GM23338 (cell line): ENCODE data around the gene OGN.

Source experiments
- CREB1 ChIP-seq: fragments of 250-450 bp; sonication (Bioruptor Pico); IDR thresholded peaks from 2 replicates; pipeline ENCODE4 v1.5.0; 2020; ENCODE audit warnings: low read depth, mild to moderate bottlenecking, moderate library complexity
- CTCF ChIP-seq, 2 experiments: fragments of 200-600 bp in 1 of 2; sonication (generic) in 1 of 2; conservative IDR thresholded peaks; 2 replicates each; pipeline versions ENCODE4 v1.5.1 to v1.6.1; 2016 to 2017; ENCODE audit warnings: antibody characterized with exemption in 2 of 2, low read depth in 2 of 2, mild to moderate bottlenecking in 2 of 2, moderate library complexity in 1 of 2
- EZH2 ChIP-seq: fragments of 200-600 bp; sonication (generic); IDR thresholded peaks from one replicate; pipeline ENCODE4 v1.8.0; 2017; ENCODE audit warnings: antibody characterized with exemption, mild to moderate bottlenecking, low read depth; ENCODE audit not compliant: unreplicated experiment
- EZH2phosphoT487 ChIP-seq: fragments of 200-600 bp; sonication (generic); IDR thresholded peaks from one replicate; pipeline ENCODE4 v1.8.1; 2018; ENCODE audit warnings: antibody characterized with exemption; ENCODE audit not compliant: unreplicated experiment
- NANOG ChIP-seq: IDR thresholded peaks from 2 replicates; pipeline ENCODE4 v1.6.1; 2016; ENCODE audit warnings: antibody characterized with exemption, borderline replicate concordance
- POLR2AphosphoS5 ChIP-seq: IDR thresholded peaks from 2 replicates; pipeline ENCODE4 v1.6.1; 2016; ENCODE audit warnings: antibody characterized with exemption, low read depth
- REST ChIP-seq: IDR thresholded peaks from one replicate; pipeline ENCODE4 v1.6.1; 2018; ENCODE audit warnings: antibody characterized with exemption; ENCODE audit not compliant: unreplicated experiment
- STAT1 ChIP-seq: IDR thresholded peaks from one replicate; pipeline ENCODE4 v1.6.1; 2016; ENCODE audit warnings: antibody characterized with exemption; ENCODE audit not compliant: unreplicated experiment
- ZNF114 ChIP-seq: fragments of 250-450 bp; sonication (Bioruptor Pico); IDR thresholded peaks from 2 replicates; pipeline ENCODE4 v1.5.0; 2020; ENCODE audit warnings: mild to moderate bottlenecking, moderate library complexity
- TF ChIP-seq, protein P1 (sequence below): fragments of 250-450 bp; sonication (Bioruptor Pico); IDR thresholded peaks from 2 replicates; pipeline ENCODE4 v1.5.0; 2020; ENCODE audit warnings: mild to moderate bottlenecking, moderate library complexity

DNA sequence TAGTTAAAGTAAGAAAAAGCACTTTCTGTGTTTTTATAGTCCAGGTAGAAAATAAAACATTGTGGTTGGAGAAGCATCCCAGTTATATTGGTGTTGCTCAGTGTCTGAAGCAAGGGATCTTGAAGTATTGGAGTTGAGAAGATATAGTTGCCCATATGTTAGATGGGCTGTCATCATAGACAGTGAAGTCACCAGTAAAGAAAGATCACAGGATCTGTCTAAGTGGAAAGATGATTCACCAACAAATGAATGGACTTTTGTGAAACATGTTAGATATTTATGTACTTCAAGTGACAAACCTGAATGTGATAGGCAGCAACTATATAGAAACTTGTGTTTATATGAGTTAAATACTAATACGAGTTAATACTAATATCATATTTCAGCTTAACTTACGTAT lies 11.7 kb downstream of the OGN start:
- TF ChIP-seq STAT1 (no peak), CTCF (conservative IDR thresholded peaks at IDR 0.05; ENCODE audit: low read depth in 2 of 2) (no peak), EZH2 (no peak), POLR2AphosphoS5 (no peak), CREB1 (CRISPR knock-in tag) (no peak), EZH2phosphoT487 (no peak), NANOG (no peak), ZNF114 (CRISPR knock-in tag) (no peak), REST (no peak)
- TF ChIP-seq, protein P1, sequence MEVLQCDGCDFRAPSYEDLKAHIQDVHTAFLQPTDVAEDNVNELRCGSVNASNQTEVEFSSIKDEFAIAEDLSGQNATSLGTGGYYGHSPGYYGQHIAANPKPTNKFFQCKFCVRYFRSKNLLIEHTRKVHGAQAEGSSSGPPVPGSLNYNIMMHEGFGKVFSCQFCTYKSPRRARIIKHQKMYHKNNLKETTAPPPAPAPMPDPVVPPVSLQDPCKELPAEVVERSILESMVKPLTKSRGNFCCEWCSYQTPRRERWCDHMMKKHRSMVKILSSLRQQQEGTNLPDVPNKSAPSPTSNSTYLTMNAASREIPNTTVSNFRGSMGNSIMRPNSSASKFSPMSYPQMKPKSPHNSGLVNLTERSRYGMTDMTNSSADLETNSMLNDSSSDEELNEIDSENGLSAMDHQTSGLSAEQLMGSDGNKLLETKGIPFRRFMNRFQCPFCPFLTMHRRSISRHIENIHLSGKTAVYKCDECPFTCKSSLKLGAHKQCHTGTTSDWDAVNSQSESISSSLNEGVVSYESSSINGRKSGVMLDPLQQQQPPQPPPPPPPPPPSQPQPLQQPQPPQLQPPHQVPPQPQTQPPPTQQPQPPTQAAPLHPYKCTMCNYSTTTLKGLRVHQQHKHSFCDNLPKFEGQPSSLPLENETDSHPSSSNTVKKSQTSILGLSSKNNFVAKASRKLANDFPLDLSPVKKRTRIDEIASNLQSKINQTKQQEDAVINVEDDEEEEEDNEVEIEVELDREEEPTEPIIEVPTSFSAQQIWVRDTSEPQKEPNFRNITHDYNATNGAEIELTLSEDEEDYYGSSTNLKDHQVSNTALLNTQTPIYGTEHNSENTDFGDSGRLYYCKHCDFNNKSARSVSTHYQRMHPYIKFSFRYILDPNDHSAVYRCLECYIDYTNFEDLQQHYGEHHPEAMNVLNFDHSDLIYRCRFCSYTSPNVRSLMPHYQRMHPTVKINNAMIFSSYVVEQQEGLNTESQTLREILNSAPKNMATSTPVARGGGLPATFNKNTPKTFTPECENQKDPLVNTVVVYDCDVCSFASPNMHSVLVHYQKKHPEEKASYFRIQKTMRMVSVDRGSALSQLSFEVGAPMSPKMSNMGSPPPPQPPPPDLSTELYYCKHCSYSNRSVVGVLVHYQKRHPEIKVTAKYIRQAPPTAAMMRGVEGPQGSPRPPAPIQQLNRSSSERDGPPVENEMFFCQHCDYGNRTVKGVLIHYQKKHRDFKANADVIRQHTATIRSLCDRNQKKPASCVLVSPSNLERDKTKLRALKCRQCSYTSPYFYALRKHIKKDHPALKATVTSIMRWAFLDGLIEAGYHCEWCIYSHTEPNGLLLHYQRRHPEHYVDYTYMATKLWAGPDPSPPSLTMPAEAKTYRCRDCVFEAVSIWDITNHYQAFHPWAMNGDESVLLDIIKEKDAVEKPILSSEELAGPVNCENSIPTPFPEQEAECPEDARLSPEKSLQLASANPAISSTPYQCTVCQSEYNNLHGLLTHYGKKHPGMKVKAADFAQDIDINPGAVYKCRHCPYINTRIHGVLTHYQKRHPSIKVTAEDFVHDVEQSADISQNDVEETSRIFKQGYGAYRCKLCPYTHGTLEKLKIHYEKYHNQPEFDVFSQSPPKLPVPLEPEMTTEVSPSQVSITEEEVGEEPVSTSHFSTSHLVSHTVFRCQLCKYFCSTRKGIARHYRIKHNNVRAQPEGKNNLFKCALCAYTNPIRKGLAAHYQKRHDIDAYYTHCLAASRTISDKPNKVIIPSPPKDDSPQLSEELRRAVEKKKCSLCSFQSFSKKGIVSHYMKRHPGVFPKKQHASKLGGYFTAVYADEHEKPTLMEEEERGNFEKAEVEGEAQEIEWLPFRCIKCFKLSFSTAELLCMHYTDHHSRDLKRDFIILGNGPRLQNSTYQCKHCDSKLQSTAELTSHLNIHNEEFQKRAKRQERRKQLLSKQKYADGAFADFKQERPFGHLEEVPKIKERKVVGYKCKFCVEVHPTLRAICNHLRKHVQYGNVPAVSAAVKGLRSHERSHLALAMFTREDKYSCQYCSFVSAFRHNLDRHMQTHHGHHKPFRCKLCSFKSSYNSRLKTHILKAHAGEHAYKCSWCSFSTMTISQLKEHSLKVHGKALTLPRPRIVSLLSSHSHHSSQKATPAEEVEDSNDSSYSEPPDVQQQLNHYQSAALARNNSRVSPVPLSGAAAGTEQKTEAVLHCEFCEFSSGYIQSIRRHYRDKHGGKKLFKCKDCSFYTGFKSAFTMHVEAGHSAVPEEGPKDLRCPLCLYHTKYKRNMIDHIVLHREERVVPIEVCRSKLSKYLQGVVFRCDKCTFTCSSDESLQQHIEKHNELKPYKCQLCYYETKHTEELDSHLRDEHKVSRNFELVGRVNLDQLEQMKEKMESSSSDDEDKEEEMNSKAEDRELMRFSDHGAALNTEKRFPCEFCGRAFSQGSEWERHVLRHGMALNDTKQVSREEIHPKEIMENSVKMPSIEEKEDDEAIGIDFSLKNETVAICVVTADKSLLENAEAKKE (CRISPR knock-in tag) = no peak
